Suprapubic skin (tissue), 4 donors: ENCODE results near the gene ADI1. TPM values are rescaled to one million over a fixed set of nuclear protein-coding genes. Genes with fewer than 3 reads are reported as not detected.

ENCODE experiments used
- DNase-seq, 2 donors: peaks; one replicate each; pipeline ENCODE4 v3.0.0-alpha.2; 2019; ENCODE audit warnings: low spot score in 2 of 2
- H3K27ac ChIP-seq: fragments of 200-600 bp; sonication (generic); one replicate; pipeline ENCODE4 v1.5.1; 2019
- H3K27me3 ChIP-seq: fragments of 200-600 bp; sonication (generic); one replicate; pipeline ENCODE4 v1.5.1; 2019
- H3K36me3 ChIP-seq: fragments of 200-600 bp; sonication (generic); one replicate; pipeline ENCODE4 v1.5.1; 2019
- H3K4me1 ChIP-seq: fragments of 200-600 bp; sonication (generic); one replicate; pipeline ENCODE4 v1.5.1; 2019
- H3K4me3 ChIP-seq: fragments of 200-600 bp; sonication (generic); one replicate; pipeline ENCODE4 v1.5.1; 2019; ENCODE audit warnings: mild to moderate bottlenecking
- H3K9me3 ChIP-seq: fragments of 200-600 bp; sonication (generic); one replicate; pipeline ENCODE4 v1.5.1; 2019
- CTCF ChIP-seq, 2 donors: fragments of 200-600 bp in 1 of 2; fragments of 450-650 bp in 1 of 2; sonication (generic) in 1 of 2; IDR thresholded peaks; one replicate each; pipeline ENCODE4 v1.5.1; 2016 to 2019; ENCODE audit warnings: antibody characterized with exemption in 2 of 2, mild to moderate bottlenecking in 1 of 2, moderate library complexity in 1 of 2
- EP300 ChIP-seq: sonication (generic); formaldehyde crosslinking; IDR thresholded peaks from one replicate; pipeline ENCODE4 v1.6.1; 2017; ENCODE audit warnings: antibody characterized with exemption
- POLR2A ChIP-seq, 2 donors: fragments of 450-650 bp; IDR thresholded peaks; one replicate each; pipeline ENCODE4 v1.6.1; 2017; ENCODE audit warnings: antibody characterized with exemption in 2 of 2, mild to moderate bottlenecking in 2 of 2, moderate library complexity in 2 of 2
- POLR2AphosphoS5 ChIP-seq, 3 donors: sonication (generic); formaldehyde crosslinking; IDR thresholded peaks; one replicate each; pipeline ENCODE4 v1.6.1; 2017; ENCODE audit warnings: antibody characterized with exemption in 3 of 3
- WGBS: methylation state at CpG from one replicate; pipeline ENCODE4 v1.1.5; 2018; 5-methylcytosine and 5-hydroxymethylcytosine counted together
- total RNA-seq, 4 donors: library from RNA; depleted of rRNA; stranded (reverse); fragments of >200 nt; gene quantifications; one replicate each; pipeline ENCODE4 v1.1.0, GENCODE V29; 2016

ADI1 gene
- total RNA-seq, 4 donors from 2014 or later, result 39.2 to 54.4 (median 45.4) TPM

GRCh38 chr2:3505771-3506170 is 13.6 kb downstream of the ADI1 start:
- no peak overlapping the region for H3K27ac ChIP-seq
- H3K4me3 ChIP-seq, result no peak overlapping the region
- no peaks in the 10 kb centered on the region for H3K27me3 ChIP-seq
- H3K4me1 ChIP-seq, result no peaks in the 10 kb centered on the region
- no peaks in the 10 kb centered on the region for H3K9me3 ChIP-seq
- peaks cover 42% of the 10 kb centered on the region for H3K36me3 ChIP-seq
- 68% methylated on average over 4 of the region's 4 CpGs for WGBS
- no peak for DNase-seq
- no peak for TF ChIP-seq POLR2AphosphoS5 (IDR thresholded peaks at IDR 0.05)
- TF ChIP-seq POLR2A (IDR thresholded peaks at IDR 0.05), result no peak
- no peak for TF ChIP-seq CTCF (IDR thresholded peaks at IDR 0.05)
- TF ChIP-seq EP300, result no peak

- DNase-seq, result no peak
- Histone ChIP-seq H3K4me1 (no peaks in the 10 kb centered on the region), H3K4me3 (no peak overlapping the region), H3K36me3 (peaks cover 46% of the 10 kb centered on the region), H3K27me3 (no peaks in the 10 kb centered on the region), H3K9me3 (no peaks in the 10 kb centered on the region), H3K27ac (no peak overlapping the region)
- TF ChIP-seq POLR2AphosphoS5 (IDR thresholded peaks at IDR 0.05) (no peak), EP300 (no peak)
- WGBS, result 95% methylated on average over 5 of the region's 5 CpGs
Observed at GRCh38 chr2:3504741-3505140, 14.6 kb downstream of the ADI1 start.

- H3K27me3 ChIP-seq, result no peaks in the 10 kb centered on the region
- no peak for DNase-seq
- H3K27ac ChIP-seq, result no peak overlapping the region
- no peaks in the 10 kb centered on the region for H3K9me3 ChIP-seq
- H3K36me3 ChIP-seq, result peaks cover 54% of the 10 kb centered on the region
- no peak for TF ChIP-seq CTCF (IDR thresholded peaks at IDR 0.05)
- no peak for TF ChIP-seq POLR2AphosphoS5 (IDR thresholded peaks at IDR 0.05)
- TF ChIP-seq EP300, result no peak
- no peak for TF ChIP-seq POLR2A (IDR thresholded peaks at IDR 0.05)
- 94% methylated on average over 13 of the region's 13 CpGs for WGBS
- no peak overlapping the region for H3K4me3 ChIP-seq
- no peaks in the 10 kb centered on the region for H3K4me1 ChIP-seq
Observed at GRCh38 chr2:3503483-3503882, 15.8 kb downstream of the ADI1 start.

GRCh38 chr2:3503046-3503445 is 16.3 kb downstream of the ADI1 start:
- Histone ChIP-seq H3K9me3 (no peaks in the 10 kb centered on the region), H3K27ac (no peak overlapping the region), H3K36me3 (peaks cover 57% of the 10 kb centered on the region), H3K4me1 (no peaks in the 10 kb centered on the region), H3K4me3 (no peak overlapping the region), H3K27me3 (no peaks in the 10 kb centered on the region)
- TF ChIP-seq EP300 (no peak), POLR2AphosphoS5 (IDR thresholded peaks at IDR 0.05) (no peak), CTCF (IDR thresholded peaks at IDR 0.05) (no peak), POLR2A (IDR thresholded peaks at IDR 0.05) (no peak)
- no peak for DNase-seq
- WGBS, result 90% methylated on average over 14 of the region's 14 CpGs

GRCh38 chr2:3500326-3500899 is 18.9 kb downstream of the ADI1 start:
- TF ChIP-seq EP300, result no peak
- no peak for TF ChIP-seq CTCF (IDR thresholded peaks at IDR 0.05)
- no peak for TF ChIP-seq POLR2A (IDR thresholded peaks at IDR 0.05)
- TF ChIP-seq POLR2AphosphoS5 (IDR thresholded peaks at IDR 0.05), result no peak
- DNase-seq, result peak; percentile 45 to 74
- Histone ChIP-seq H3K4me1 (no peaks in the 10 kb centered on the region), H3K36me3 (peaks cover 79% of the 10 kb centered on the region), H3K27me3 (no peaks in the 10 kb centered on the region), H3K9me3 (no peaks in the 10 kb centered on the region), H3K4me3 (no peak overlapping the region), H3K27ac (no peak overlapping the region)
- 89% methylated on average over 27 of the region's 34 CpGs for WGBS
